MM.1S (cell line): ENCODE results near the gene DNAJC5.

ENCODE experiments used
- EZH2 ChIP-seq: fragments of 300-600 bp; sonication (generic); optimal IDR thresholded peaks from 2 replicates; pipeline ENCODE3; 2017; ENCODE audit warnings: low read depth, mild to moderate bottlenecking, antibody characterized with exemption, low read length, mixed read lengths
- EZH2phosphoT487 ChIP-seq: fragments of 300-600 bp; sonication (generic); IDR thresholded peaks from 2 replicates; pipeline ENCODE4 v1.6.1; 2018; ENCODE audit warnings: antibody characterized with exemption, low read length
- TF ChIP-seq, protein P1 (sequence below): fragments of 300-600 bp; sonication (generic); IDR thresholded peaks from 2 replicates; pipeline ENCODE4 v1.5.1; 2016; ENCODE audit warnings: antibody characterized with exemption, low read length, mixed read lengths

DNA sequence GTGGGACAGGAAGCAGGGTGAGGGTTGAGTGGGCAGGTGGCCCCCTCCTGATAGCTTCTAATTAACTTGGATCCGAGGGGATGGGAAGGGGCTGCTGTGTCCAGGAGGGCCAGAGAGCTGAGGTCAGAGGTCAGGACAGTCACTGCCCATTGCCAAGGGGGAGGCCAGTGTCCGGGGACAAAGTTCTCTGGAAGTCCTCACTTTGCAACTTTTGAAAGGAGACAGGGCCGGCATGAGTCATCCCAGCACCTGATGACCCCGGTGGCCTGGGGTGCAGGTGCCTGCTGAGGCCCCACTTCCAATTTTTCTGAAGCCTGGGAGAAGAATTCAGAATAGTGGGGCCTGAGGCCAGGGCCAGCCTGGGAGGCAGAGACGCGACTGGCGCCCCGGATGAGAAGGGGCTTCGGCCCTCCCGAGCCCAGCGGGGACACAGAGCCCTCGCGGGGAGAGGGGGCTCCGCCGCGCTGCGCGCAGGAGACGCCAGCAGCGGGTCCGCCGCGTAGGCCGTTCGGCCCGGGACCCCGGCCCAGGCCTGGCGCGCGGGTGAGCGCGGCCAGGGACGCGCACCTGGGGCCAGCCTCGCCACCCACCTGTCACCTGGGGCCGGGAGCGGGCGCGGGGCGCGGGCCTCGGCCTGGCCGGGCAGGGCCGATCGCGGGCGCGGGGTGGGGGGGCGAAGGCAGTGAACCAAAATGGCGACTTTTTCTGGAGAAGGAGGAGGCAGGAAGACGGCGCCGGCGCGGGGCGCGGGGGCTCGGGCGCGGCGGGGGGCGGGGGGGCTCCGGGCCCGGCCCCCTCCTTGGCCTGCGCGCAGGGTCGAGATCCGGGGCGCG lies 74.2 kb downstream of the DNAJC5 start:
- TF ChIP-seq, protein P1, sequence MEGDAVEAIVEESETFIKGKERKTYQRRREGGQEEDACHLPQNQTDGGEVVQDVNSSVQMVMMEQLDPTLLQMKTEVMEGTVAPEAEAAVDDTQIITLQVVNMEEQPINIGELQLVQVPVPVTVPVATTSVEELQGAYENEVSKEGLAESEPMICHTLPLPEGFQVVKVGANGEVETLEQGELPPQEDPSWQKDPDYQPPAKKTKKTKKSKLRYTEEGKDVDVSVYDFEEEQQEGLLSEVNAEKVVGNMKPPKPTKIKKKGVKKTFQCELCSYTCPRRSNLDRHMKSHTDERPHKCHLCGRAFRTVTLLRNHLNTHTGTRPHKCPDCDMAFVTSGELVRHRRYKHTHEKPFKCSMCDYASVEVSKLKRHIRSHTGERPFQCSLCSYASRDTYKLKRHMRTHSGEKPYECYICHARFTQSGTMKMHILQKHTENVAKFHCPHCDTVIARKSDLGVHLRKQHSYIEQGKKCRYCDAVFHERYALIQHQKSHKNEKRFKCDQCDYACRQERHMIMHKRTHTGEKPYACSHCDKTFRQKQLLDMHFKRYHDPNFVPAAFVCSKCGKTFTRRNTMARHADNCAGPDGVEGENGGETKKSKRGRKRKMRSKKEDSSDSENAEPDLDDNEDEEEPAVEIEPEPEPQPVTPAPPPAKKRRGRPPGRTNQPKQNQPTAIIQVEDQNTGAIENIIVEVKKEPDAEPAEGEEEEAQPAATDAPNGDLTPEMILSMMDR: no peak
- TF ChIP-seq EZH2phosphoT487: no peak
- no peak for TF ChIP-seq EZH2
